NT2/D1 (cell line): ENCODE data around the gene POTEH.
"Not testable (repeated sequence)": the region's sequence is repeated elsewhere in the genome, so short reads cannot be mapped to it uniquely, and the experiment has no call there.

Experiments used
- YY1 ChIP-seq: IDR thresholded peaks from 2 replicates; pipeline ENCODE4 v1.6.1; 2011; ENCODE audit not compliant: insufficient read length, insufficient read depth
- ZNF274 ChIP-seq: IDR thresholded peaks from 2 replicates; pipeline ENCODE4 v1.6.1; 2011; ENCODE audit warnings: mild to moderate bottlenecking, low read depth, low read length

GRCh38 chr22:15738909-15739391 lies 49.1 kb downstream of the POTEH start:
- not testable (repeated sequence) for TF ChIP-seq YY1, ZNF274
